ENCODE measurements around the gene ZNF26. TPM values are rescaled to one million over a fixed set of nuclear protein-coding genes. Genes with fewer than 3 reads are reported as not detected.

The ZNF26 gene
- total and polyA plus RNA-seq, 2 of the 8 experiments (the other 6 are each of a cell fraction or from before 2014, with no cell fraction given) = 5.8 to 8.4 TPM

DNA sequence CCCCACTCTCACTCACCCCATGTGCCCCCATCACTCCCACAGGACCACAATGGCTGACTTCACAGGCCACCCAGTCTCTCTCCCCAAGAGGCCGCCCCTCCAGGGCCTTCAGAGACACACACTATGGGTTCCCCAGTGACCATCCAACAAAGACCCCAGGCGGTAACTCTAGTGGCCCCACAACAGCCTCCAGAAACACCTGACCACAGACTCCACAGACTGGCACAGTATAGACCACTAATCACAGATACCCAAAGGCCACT is 33.1 kb upstream of the ZNF26 start:
- Histone ChIP-seq H2AFZ (ENCODE audit: low read length) (no peak overlapping the region), H3K79me2 (ENCODE audit: control insufficient read depth in 1 of 2, insufficient read depth in 2 of 2, low read length in 2 of 2) (peaks cover 14 to 25% of the 10 kb centered on the region in 2 experiments), H3K9ac (replicated peaks in 1 of 4; ENCODE audit: extremely low read depth in 1 of 4, low read depth in 3 of 4, low read length in 3 of 4) (no peak overlapping the region), H2BK5ac (ENCODE audit: low read depth, low read length) (no peak overlapping the region), H3K4ac (replicated peaks; ENCODE audit: insufficient read length, low read depth, low read length) (no peak overlapping the region), H3K4me2 (ENCODE audit: insufficient read depth in 1 of 2, low read depth in 2 of 2, low read length in 2 of 2) (no peak overlapping the region), H3K79me1 (ENCODE audit: low read depth, low read length) (peaks cover 14% of the 10 kb centered on the region), H3K27ac (ENCODE audit: low read depth, low read length) (no peak overlapping the region), H4K5ac (ENCODE audit: insufficient read length, low read depth, low read length) (no peak overlapping the region), H3K4me3 (ENCODE audit: extremely low read depth in 1 of 4, insufficient read depth in 2 of 4, low read depth in 3 of 4, low read length in 4 of 4) (no peak overlapping the region), H2BK15ac (ENCODE audit: low read length) (no peak overlapping the region), H3K4me1 (replicated peaks in 1 of 4; ENCODE audit: control insufficient read depth in 3 of 4, insufficient read depth in 4 of 4, low read length in 3 of 4) (peaks cover 0 to 5% (median 2%) of the 10 kb centered on the region in 4 experiments; a peak in 3 of 7 replicates), H3K56ac (replicated peaks; ENCODE audit: insufficient read length, low read depth, low read length) (no peak overlapping the region), H4K91ac (replicated peaks; ENCODE audit: insufficient read length, low read length) (no peak overlapping the region), H3K9me3 (ENCODE audit: insufficient read depth in 2 of 2, low read depth in 1 of 2, low read length in 1 of 2) (peaks cover 57 to 70% of the 10 kb centered on the region in 2 experiments), H4K8ac (ENCODE audit: extremely low read depth, insufficient read depth, low read length) (no peak overlapping the region), H3K36me3 (ENCODE audit: control insufficient read depth in 2 of 4, insufficient read depth in 4 of 4, low read length in 3 of 4) (peaks cover 0 to 18% (median 8%) of the 10 kb centered on the region in 4 experiments; a peak in 4 of 8 replicates), H3K27me3 (replicated peaks in 1 of 4; ENCODE audit: control insufficient read depth in 3 of 4, extremely low read depth in 1 of 4, insufficient read depth in 3 of 4, low read length in 3 of 4) (no peaks in the 10 kb centered on the region), H2BK20ac (ENCODE audit: low read length) (no peak overlapping the region), H3K18ac (ENCODE audit: extremely low read depth, low read length) (no peak overlapping the region), H2BK12ac (ENCODE audit: low read depth, low read length) (no peak overlapping the region), H3K23me2 (ENCODE audit: low read depth, low read length) (peaks cover 14% of the 10 kb centered on the region), H4K20me1 (replicated peaks in 1 of 2; ENCODE audit: control insufficient read depth in 1 of 2, insufficient read depth in 2 of 2, low read length in 2 of 2) (peaks cover 0 to 10% of the 10 kb centered on the region in 2 experiments), H2BK120ac (replicated peaks; ENCODE audit: low read depth, low read length) (no peak overlapping the region), H2AK5ac (ENCODE audit: low read depth, low read length) (no peak overlapping the region), H3K14ac (ENCODE audit: insufficient read length) (no peak overlapping the region), H3K23ac (ENCODE audit: insufficient read length) (no peak overlapping the region)
- DNase-seq (ENCODE audit: low read depth in 1 of 2, low spot score in 2 of 2) = no peak
- ChIA-PET POLR2A (ENCODE audit: partially characterized antibody) (no interaction called here), CTCF (ENCODE audit: partially characterized antibody) (interaction anchor here (0.6 kb wide), 1 partner anchor 68 kb away, joined by 3 read pairs; no protein-coding TSS in a partner anchor)
- WGBS, 2 experiments (ENCODE audit: extremely low coverage in 1 of 2, insufficient coverage in 1 of 2, insufficient read length in 1 of 2, insufficient replicate concordance in 2 of 2, low coverage in 1 of 2, low lambda C conversion rate in 2 of 2, missing lambda C conversion rate in 1 of 2) = 94% methylated on average over 2 of the region's 2 CpGs; no CpG with 5 or more reads in 1 of the 2 experiments
- no peak for FAIRE-seq
- TF ChIP-seq HDAC2 (IDR thresholded peaks at IDR 0.05; ENCODE audit: borderline replicate concordance in 1 of 2, low read depth in 2 of 2, low read length in 2 of 2) (no peak), CHD2 (IDR thresholded peaks at IDR 0.05; ENCODE audit: low read length) (no peak), ZNF274 (IDR thresholded peaks at IDR 0.05; ENCODE audit: borderline replicate concordance, extremely low read depth, low read length) (no peak), GABPA (IDR thresholded peaks at IDR 0.05; ENCODE audit: borderline replicate concordance, insufficient read depth, low read length) (no peak), SUZ12 (IDR thresholded peaks at IDR 0.05; ENCODE audit: low read length) (no peak), ASH2L (IDR thresholded peaks at IDR 0.05; ENCODE audit: low read length) (no peak), SIN3A (conservative IDR thresholded peaks at IDR 0.05 in 1 of 2, IDR thresholded peaks at IDR 0.05 in 1 of 2; ENCODE audit: low read depth in 1 of 2, low read length in 2 of 2) (no peak), CREB1 (IDR thresholded peaks at IDR 0.05) (no peak), NRF1 (IDR thresholded peaks at IDR 0.05; ENCODE audit: low read depth, low read length) (no peak), BRCA1 (IDR thresholded peaks at IDR 0.05; ENCODE audit: low read depth, low read length) (no peak), KDM1A (IDR thresholded peaks at IDR 0.05; ENCODE audit: borderline replicate concordance, low read length) (no peak)
- TF ChIP-seq, protein P1, sequence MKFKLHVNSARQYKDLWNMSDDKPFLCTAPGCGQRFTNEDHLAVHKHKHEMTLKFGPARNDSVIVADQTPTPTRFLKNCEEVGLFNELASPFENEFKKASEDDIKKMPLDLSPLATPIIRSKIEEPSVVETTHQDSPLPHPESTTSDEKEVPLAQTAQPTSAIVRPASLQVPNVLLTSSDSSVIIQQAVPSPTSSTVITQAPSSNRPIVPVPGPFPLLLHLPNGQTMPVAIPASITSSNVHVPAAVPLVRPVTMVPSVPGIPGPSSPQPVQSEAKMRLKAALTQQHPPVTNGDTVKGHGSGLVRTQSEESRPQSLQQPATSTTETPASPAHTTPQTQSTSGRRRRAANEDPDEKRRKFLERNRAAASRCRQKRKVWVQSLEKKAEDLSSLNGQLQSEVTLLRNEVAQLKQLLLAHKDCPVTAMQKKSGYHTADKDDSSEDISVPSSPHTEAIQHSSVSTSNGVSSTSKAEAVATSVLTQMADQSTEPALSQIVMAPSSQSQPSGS (IDR thresholded peaks at IDR 0.05; ENCODE audit: low read length) = no peak

Data from H1 (cell line).